Fibroblast of lung (primary cell): ENCODE results near the gene TMPRSS11F.

ENCODE experiments used
- EZH2 ChIP-seq: IDR thresholded peaks from 2 replicates; pipeline ENCODE4 v1.5.1; 2012; ENCODE audit warnings: low read length, control low read depth, mild to moderate bottlenecking; ENCODE audit errors: missing control alignments
- TF ChIP-seq, protein P1 (sequence below), 2 donors: IDR thresholded peaks in 1 of 2; conservative IDR thresholded peaks in 1 of 2; 1 replicate in 1 of 2; 2 replicates in 1 of 2; pipeline ENCODE4 v1.5.1; 2011 to 2012; ENCODE audit warnings: low read length in 2 of 2, control low read depth in 1 of 2, inconsistent platforms in 1 of 2, low read depth in 1 of 2, mild to moderate bottlenecking in 1 of 2

DNA sequence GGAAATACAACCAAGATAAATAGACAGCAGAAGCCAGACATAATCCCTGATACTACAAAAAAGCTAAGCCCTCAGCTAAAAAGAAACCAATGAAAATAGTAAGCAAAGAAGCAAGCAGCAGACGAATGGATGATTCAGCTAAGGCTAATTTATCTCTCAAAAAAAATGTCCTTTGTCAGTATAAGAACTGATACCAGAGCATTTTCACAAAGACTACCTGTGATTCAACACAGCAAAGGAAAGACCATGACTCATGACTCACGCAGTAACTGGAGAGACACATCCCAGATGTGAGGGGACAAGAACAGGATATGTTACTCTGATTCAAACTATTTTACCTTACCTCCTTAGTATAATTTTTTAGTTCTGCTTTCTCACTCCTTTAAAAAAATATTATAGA is 22.7 kb upstream of the TMPRSS11F start:
- TF ChIP-seq, protein P1, sequence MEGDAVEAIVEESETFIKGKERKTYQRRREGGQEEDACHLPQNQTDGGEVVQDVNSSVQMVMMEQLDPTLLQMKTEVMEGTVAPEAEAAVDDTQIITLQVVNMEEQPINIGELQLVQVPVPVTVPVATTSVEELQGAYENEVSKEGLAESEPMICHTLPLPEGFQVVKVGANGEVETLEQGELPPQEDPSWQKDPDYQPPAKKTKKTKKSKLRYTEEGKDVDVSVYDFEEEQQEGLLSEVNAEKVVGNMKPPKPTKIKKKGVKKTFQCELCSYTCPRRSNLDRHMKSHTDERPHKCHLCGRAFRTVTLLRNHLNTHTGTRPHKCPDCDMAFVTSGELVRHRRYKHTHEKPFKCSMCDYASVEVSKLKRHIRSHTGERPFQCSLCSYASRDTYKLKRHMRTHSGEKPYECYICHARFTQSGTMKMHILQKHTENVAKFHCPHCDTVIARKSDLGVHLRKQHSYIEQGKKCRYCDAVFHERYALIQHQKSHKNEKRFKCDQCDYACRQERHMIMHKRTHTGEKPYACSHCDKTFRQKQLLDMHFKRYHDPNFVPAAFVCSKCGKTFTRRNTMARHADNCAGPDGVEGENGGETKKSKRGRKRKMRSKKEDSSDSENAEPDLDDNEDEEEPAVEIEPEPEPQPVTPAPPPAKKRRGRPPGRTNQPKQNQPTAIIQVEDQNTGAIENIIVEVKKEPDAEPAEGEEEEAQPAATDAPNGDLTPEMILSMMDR (conservative IDR thresholded peaks at IDR 0.05 in 1 of 2, IDR thresholded peaks at IDR 0.05 in 1 of 2; ENCODE audit: low read depth in 1 of 2, low read length in 2 of 2) = no peak
- no peak for TF ChIP-seq EZH2
